Endometrial microvascular endothelial cells (primary cell): ENCODE results near the gene FAM110C. TPM values are rescaled to one million over a fixed set of nuclear protein-coding genes. Genes with fewer than 3 reads are reported as not detected.
"Not testable (repeated sequence)": the region's sequence is repeated elsewhere in the genome, so short reads cannot be mapped to it uniquely, and the experiment has no call there.

Experiments used
- in situ Hi-C: cut with HindIII; loops from 2 replicates; pipeline ENCODE4 v1.10.0; 2017; ENCODE audit warnings: low sequenced_read_pairs, low pct_unique_long_range_greater_than_20kb; ENCODE audit errors: inconsistent ontology term
- total RNA-seq: library from RNA; depleted of rRNA; stranded (reverse); fragments of >200 nt; gene quantifications from one replicate; pipeline ENCODE4 v1.2.3, GENCODE V29; 2015; ENCODE audit errors: inconsistent ontology term

FAM110C gene
- total RNA-seq, 1 donor from 2014 or later: 0.09 TPM

- in situ Hi-C loops: no loop called here
These were observed 769 bp downstream of the FAM110C start for GRCh38 chr2:45342-46130.

GRCh38 chr2:44748-45341 lies 1.5 kb downstream of the FAM110C start:
- in situ Hi-C loops: no loop called here

- in situ Hi-C loops: no loop called here
These were observed 3.5 kb downstream of the FAM110C start for GRCh38 chr2:42788-43187.

- in situ Hi-C loops: no loop called here
These were observed 5.8 kb downstream of the FAM110C start for GRCh38 chr2:40465-40864.

- in situ Hi-C loops: no loop called here
These were observed 8.2 kb downstream of the FAM110C start for GRCh38 chr2:38155-38554.

- in situ Hi-C loops: no loop called here
These were observed 10.0 kb downstream of the FAM110C start for GRCh38 chr2:36318-36717.

- in situ Hi-C loops: no loop called here
These were observed 10.5 kb downstream of the FAM110C start for GRCh38 chr2:35852-36251.

- in situ Hi-C loops: no loop called here
These were observed 12.7 kb downstream of the FAM110C start for GRCh38 chr2:33620-34019.

- in situ Hi-C loops: no loop called here
These were observed 14.2 kb downstream of the FAM110C start for GRCh38 chr2:32068-32467.

GRCh38 chr2:29253-29652 lies 17.1 kb downstream of the FAM110C start:
- in situ Hi-C loops: no loop called here

GRCh38 chr2:28406-28975 lies 17.8 kb downstream of the FAM110C start:
- in situ Hi-C loops: no loop called here

GRCh38 chr2:26891-27290 lies 19.4 kb downstream of the FAM110C start:
- in situ Hi-C loops: no loop called here

- in situ Hi-C loops: no loop called here
These were observed 20.8 kb downstream of the FAM110C start for GRCh38 chr2:25543-25942.

- in situ Hi-C loops: not testable (repeated sequence)
These were observed 21.7 kb downstream of the FAM110C start for GRCh38 chr2:24591-24990.

GRCh38 chr2:24107-24506 lies 22.2 kb downstream of the FAM110C start:
- in situ Hi-C loops: no loop called here

- in situ Hi-C loops: no loop called here
These were observed 23.0 kb downstream of the FAM110C start for GRCh38 chr2:23283-23682.

GRCh38 chr2:22244-22643 lies 24.1 kb downstream of the FAM110C start:
- in situ Hi-C loops: not testable (repeated sequence)

- in situ Hi-C loops: not testable (repeated sequence)
These were observed 26.0 kb downstream of the FAM110C start for GRCh38 chr2:20259-20658.

- in situ Hi-C loops: no loop called here
These were observed 26.8 kb downstream of the FAM110C start for GRCh38 chr2:19505-19904.
